ENCODE results near the gene ELK1. TPM values are rescaled to one million over a fixed set of nuclear protein-coding genes. Genes with fewer than 3 reads are reported as not detected.

The ELK1 gene
- total RNA-seq, 6 experiments from 2014 or later, result 42.8 to 49.1 (median 45.7) TPM

GRCh38 chrX:47618923-47619485 lies 31.4 kb downstream of the ELK1 start:
- TF ChIP-seq CTCF (IDR thresholded peaks at IDR 0.05), result no peak
- Mint-ChIP-seq H3K4me3 (no peak overlapping the region), H3K4me1 (ENCODE audit: low read depth) (no peaks in the 10 kb centered on the region; the same call in 1 of the 2 replicates), H3K9me3 (no peaks in the 10 kb centered on the region), H3K27me3 (ENCODE audit: insufficient read depth) (peaks cover 15% of the 10 kb centered on the region), H3K36me3 (ENCODE audit: low read depth) (no peaks in the 10 kb centered on the region), H3K27ac (no peak overlapping the region)
- no peak for DNase-seq

- Mint-ChIP-seq H3K4me3 (no peak overlapping the region), H3K4me1 (ENCODE audit: low read depth) (no peaks in the 10 kb centered on the region), H3K27ac (no peak overlapping the region), H3K9me3 (no peaks in the 10 kb centered on the region), H3K27me3 (ENCODE audit: insufficient read depth) (peaks cover 17% of the 10 kb centered on the region), H3K36me3 (ENCODE audit: low read depth) (no peaks in the 10 kb centered on the region)
- DNase-seq, result no peak
- no peak for TF ChIP-seq CTCF (IDR thresholded peaks at IDR 0.05)
Observed at GRCh38 chrX:47614618-47615017, 35.7 kb downstream of the ELK1 start.

GRCh38 chrX:47613082-47613481 lies 37.3 kb downstream of the ELK1 start:
- TF ChIP-seq CTCF (IDR thresholded peaks at IDR 0.05), result no peak
- Mint-ChIP-seq H3K27ac (no peak overlapping the region), H3K27me3 (ENCODE audit: insufficient read depth) (peaks cover 13% of the 10 kb centered on the region), H3K9me3 (no peaks in the 10 kb centered on the region), H3K4me1 (ENCODE audit: low read depth) (no peaks in the 10 kb centered on the region), H3K4me3 (no peak overlapping the region), H3K36me3 (ENCODE audit: low read depth) (no peaks in the 10 kb centered on the region)
- no peak for DNase-seq

GRCh38 chrX:47612418-47612817 lies 37.9 kb downstream of the ELK1 start:
- no peaks in the 10 kb centered on the region for H3K4me1 Mint-ChIP-seq (ENCODE audit: low read depth)
- peaks cover 10% of the 10 kb centered on the region for H3K27me3 Mint-ChIP-seq (ENCODE audit: insufficient read depth)
- H3K36me3 Mint-ChIP-seq (ENCODE audit: low read depth), result no peaks in the 10 kb centered on the region
- TF ChIP-seq CTCF (IDR thresholded peaks at IDR 0.05), result no peak
- no peak overlapping the region for H3K27ac Mint-ChIP-seq
- no peaks in the 10 kb centered on the region for H3K9me3 Mint-ChIP-seq
- DNase-seq, result no peak
- H3K4me3 Mint-ChIP-seq, result no peak overlapping the region

GRCh38 chrX:47611926-47612325 lies 38.4 kb downstream of the ELK1 start:
- no peaks in the 10 kb centered on the region for H3K9me3 Mint-ChIP-seq
- no peak overlapping the region for H3K27ac Mint-ChIP-seq
- H3K4me3 Mint-ChIP-seq, result no peak overlapping the region
- no peak for TF ChIP-seq CTCF (IDR thresholded peaks at IDR 0.05)
- H3K36me3 Mint-ChIP-seq (ENCODE audit: low read depth), result no peaks in the 10 kb centered on the region
- no peaks in the 10 kb centered on the region for H3K4me1 Mint-ChIP-seq (ENCODE audit: low read depth)
- H3K27me3 Mint-ChIP-seq (ENCODE audit: insufficient read depth), result peaks cover 10% of the 10 kb centered on the region
- DNase-seq, result no peak

GRCh38 chrX:47611489-47611888 lies 38.9 kb downstream of the ELK1 start:
- no peak for TF ChIP-seq CTCF (IDR thresholded peaks at IDR 0.05)
- peaks cover 10% of the 10 kb centered on the region for H3K27me3 Mint-ChIP-seq (ENCODE audit: insufficient read depth)
- H3K4me1 Mint-ChIP-seq (ENCODE audit: low read depth), result no peaks in the 10 kb centered on the region
- H3K4me3 Mint-ChIP-seq, result no peak overlapping the region
- no peaks in the 10 kb centered on the region for H3K36me3 Mint-ChIP-seq (ENCODE audit: low read depth)
- DNase-seq, result no peak
- no peak overlapping the region for H3K27ac Mint-ChIP-seq
- H3K9me3 Mint-ChIP-seq, result no peaks in the 10 kb centered on the region
